Kidney epithelial cell (primary cell): ENCODE measurements around the gene DNASE1L3. TPM values are rescaled to one million over a fixed set of nuclear protein-coding genes. Genes with fewer than 3 reads are reported as not detected.
A peak's percentile ranks its signal among the peaks of the same experiment; 100 is the strongest.

Experiments used
- DNase-seq: peaks from one replicate; pipeline ENCODE4 v3.0.0-alpha.2; 2010; ENCODE audit warnings: low read depth
- H3K27me3 ChIP-seq: 2 replicates; pipeline ENCODE4 v1.6.0; 2011; ENCODE audit warnings: low read length; ENCODE audit not compliant: control insufficient read depth, insufficient read depth
- H3K36me3 ChIP-seq: 2 replicates; pipeline ENCODE4 v1.5.1; 2011; ENCODE audit warnings: low read length; ENCODE audit not compliant: control insufficient read depth, insufficient read depth
- H3K4me3 ChIP-seq: 2 replicates; pipeline ENCODE4 v1.5.1; 2011; ENCODE audit warnings: low read depth, mild to moderate bottlenecking, control low read depth, low read length
- total RNA-seq: library from RNA; depleted of rRNA; stranded (reverse); fragments of >200 nt; gene quantifications from 2 replicates; pipeline ENCODE4 v1.2.3, GENCODE V29; 2015
- TF ChIP-seq, protein P1 (sequence below): IDR thresholded peaks from 2 replicates; pipeline ENCODE4 v1.5.1; 2011; ENCODE audit warnings: mild to moderate bottlenecking, moderate library complexity, low read length, control low read depth, inconsistent platforms; ENCODE audit not compliant: insufficient read depth, poor library complexity, severe bottlenecking

DNASE1L3 gene
- total RNA-seq, 1 donor from 2014 or later, result not detected

GRCh38 chr3:58161435-58162398, 49.1 kb downstream of the DNASE1L3 start:
- TF ChIP-seq, protein P1, sequence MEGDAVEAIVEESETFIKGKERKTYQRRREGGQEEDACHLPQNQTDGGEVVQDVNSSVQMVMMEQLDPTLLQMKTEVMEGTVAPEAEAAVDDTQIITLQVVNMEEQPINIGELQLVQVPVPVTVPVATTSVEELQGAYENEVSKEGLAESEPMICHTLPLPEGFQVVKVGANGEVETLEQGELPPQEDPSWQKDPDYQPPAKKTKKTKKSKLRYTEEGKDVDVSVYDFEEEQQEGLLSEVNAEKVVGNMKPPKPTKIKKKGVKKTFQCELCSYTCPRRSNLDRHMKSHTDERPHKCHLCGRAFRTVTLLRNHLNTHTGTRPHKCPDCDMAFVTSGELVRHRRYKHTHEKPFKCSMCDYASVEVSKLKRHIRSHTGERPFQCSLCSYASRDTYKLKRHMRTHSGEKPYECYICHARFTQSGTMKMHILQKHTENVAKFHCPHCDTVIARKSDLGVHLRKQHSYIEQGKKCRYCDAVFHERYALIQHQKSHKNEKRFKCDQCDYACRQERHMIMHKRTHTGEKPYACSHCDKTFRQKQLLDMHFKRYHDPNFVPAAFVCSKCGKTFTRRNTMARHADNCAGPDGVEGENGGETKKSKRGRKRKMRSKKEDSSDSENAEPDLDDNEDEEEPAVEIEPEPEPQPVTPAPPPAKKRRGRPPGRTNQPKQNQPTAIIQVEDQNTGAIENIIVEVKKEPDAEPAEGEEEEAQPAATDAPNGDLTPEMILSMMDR, result no peak
- no peaks in the 10 kb centered on the region for H3K27me3 ChIP-seq
- peaks cover 1% of the 10 kb centered on the region for H3K36me3 ChIP-seq
- H3K4me3 ChIP-seq, result no peak overlapping the region
- DNase-seq, result peak; percentile 90

DNA sequence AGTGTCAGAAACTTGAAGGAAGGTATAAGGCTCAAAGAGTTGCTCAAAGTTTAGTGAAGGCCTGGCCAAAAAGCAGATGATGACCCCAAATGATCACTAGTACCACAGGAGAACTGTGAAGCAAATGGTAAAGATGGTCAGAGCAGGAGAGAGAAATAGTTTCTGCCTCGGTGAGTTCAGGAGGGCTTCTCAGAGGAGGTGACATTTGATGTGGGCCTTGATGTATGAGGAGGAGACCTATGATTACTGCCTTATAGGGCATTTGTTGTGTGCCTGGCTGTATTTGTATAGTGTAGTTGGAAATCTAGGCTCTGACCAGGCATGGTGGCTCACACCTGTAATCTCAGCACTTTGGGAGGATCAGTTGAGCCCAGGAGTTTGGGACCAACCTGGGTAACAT, 50.4 kb downstream of the DNASE1L3 start:
- H3K27me3 ChIP-seq, result no peaks in the 10 kb centered on the region
- no peak for DNase-seq
- TF ChIP-seq, protein P1, result no peak

DNA sequence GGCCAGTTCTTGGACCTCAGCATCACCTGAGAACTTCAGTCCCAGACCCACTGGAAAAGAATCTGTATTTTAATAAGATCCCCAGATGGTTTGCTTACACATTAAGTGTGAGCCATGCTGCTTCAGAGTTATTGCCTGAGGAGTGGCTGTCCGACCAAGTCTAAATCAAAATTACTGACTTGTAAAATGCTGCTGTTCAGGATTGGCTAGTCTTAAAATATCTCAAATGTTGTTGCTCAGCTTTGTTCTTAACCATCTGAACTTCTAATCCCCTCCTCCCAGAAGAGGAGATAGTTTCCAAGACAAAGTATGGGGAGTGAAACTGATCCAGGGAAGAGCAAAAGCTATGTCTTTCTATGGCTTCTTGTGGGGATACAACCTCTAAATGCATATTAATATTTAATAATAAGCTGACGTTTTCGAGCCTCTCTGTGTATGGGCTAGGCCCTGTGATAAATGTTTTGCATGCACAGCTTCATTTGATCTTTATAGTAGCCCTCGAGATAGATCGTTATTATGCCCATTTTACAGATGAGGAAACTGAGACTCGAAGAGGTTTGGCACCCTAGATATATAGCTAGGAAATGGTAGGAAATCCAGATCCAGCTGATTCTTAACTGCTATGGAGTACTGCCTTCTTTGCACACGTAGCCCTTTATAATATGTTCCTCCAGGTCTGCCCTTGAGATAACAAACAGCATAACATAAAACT, 52.2 kb downstream of the DNASE1L3 start:
- Histone ChIP-seq H3K36me3 (peaks cover 3% of the 10 kb centered on the region), H3K27me3 (no peaks in the 10 kb centered on the region), H3K4me3 (no peak overlapping the region)
- TF ChIP-seq, protein P1, result no peak
- DNase-seq, result no peak

More for the DNA sequence above, 50.4 kb downstream of the DNASE1L3 start:
- peaks cover 3% of the 10 kb centered on the region for H3K36me3 ChIP-seq
- no peak overlapping the region for H3K4me3 ChIP-seq

DNA sequence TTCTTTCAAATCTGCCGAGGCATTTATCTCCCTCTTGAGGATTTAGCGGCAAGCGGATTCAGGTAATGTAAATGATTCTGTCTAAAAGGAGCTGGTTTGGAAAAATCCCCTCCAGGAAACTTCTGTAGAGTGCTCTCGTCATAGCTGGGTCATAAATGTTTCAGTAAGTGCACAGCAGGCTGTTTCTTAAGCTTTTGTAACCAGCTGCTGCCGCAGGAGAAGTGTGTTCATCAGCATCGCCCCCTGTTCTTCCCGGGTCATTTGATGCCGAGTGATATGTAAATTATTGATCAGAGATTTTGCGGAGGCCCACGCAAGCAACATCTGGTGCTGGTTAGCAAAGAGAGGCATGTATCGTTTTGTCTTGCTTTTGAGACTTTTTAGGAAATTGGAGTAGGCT, 53.1 kb downstream of the DNASE1L3 start:
- Histone ChIP-seq H3K36me3 (peaks cover 3% of the 10 kb centered on the region), H3K27me3 (no peaks in the 10 kb centered on the region), H3K4me3 (no peak overlapping the region)
- DNase-seq, result no peak
- TF ChIP-seq, protein P1, result no peak

DNA sequence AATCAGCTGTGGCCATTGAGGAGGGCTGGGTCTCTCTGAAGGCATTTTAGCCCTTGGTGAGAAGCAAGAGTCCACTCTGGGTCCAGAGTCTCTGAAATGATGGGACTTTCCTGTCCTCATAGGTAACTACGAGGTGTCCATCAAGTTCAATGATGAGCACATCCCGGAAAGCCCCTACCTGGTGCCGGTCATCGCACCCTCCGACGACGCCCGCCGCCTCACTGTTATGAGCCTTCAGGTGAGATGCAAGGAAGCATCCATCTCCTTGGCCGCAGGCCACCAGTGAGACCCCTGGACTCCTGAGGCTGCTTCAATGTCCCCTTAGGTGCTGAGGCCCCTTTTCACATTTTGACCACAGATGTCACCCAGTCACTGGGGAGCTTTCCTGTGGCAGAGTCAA, 54.9 kb downstream of the DNASE1L3 start:
- H3K36me3 ChIP-seq, result peaks cover 1% of the 10 kb centered on the region
- no peak for DNase-seq

More for the DNA sequence above, 54.9 kb downstream of the DNASE1L3 start:
- Histone ChIP-seq H3K4me3 (no peak overlapping the region), H3K27me3 (no peaks in the 10 kb centered on the region)
- TF ChIP-seq, protein P1, result no peak
